ENCODE measurements around the gene ABHD16B.

ABHD16B gene

DNA sequence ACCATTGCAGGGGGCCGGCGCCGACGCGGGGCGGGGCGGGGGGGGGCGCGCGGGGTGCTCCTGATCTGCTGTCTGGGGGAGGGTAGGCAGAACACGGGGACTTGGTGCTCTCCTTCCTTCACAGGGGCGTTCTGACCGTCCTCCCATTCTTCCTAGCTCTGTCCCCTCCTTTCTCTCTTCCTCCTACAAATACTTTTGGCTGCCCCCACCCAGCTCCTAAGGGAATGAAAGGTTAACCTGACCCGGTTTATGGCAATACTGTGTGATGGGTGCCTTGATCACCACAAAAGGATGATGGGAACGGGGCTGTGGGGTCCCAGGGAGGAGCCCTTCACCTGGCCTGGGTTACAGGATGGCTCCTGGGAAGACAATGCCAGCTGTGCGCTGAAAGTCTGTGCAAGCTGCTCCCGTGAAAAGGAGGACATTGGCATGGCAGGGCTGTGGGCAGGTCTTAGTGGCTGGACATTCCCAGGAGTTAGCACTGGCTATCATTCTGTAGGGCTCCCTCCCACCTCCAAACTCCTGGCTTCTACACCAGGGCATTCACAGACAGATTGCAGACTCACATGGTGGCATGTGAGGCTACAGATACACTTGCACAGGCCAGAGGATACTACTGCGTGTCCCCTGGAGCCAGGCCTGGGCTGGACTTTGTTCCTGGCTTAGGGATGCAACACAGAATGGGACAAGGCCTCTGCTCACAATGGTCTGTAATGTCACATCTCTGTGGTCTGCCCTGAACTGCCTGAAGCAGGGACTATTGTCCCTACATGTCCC lies 1.9 kb downstream of the ABHD16B start:
- no peak for TF ChIP-seq PPARA (CRISPR knock-in tag; IDR thresholded peaks at IDR 0.05; ENCODE audit: borderline replicate concordance)
- TF ChIP-seq, protein P1, sequence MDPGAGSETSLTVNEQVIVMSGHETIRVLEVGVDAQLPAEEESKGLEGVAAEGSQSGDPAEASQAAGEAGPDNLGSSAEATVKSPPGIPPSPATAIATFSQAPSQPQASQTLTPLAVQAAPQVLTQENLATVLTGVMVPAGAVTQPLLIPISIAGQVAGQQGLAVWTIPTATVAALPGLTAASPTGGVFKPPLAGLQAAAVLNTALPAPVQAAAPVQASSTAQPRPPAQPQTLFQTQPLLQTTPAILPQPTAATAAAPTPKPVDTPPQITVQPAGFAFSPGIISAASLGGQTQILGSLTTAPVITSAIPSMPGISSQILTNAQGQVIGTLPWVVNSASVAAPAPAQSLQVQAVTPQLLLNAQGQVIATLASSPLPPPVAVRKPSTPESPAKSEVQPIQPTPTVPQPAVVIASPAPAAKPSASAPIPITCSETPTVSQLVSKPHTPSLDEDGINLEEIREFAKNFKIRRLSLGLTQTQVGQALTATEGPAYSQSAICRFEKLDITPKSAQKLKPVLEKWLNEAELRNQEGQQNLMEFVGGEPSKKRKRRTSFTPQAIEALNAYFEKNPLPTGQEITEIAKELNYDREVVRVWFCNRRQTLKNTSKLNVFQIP (CRISPR knock-in tag; IDR thresholded peaks at IDR 0.05; ENCODE audit: borderline replicate concordance, low read depth), result no peak
- TF ChIP-seq ZNF70 (CRISPR knock-in tag; IDR thresholded peaks at IDR 0.05), result no peak
- TF ChIP-seq, protein P2, sequence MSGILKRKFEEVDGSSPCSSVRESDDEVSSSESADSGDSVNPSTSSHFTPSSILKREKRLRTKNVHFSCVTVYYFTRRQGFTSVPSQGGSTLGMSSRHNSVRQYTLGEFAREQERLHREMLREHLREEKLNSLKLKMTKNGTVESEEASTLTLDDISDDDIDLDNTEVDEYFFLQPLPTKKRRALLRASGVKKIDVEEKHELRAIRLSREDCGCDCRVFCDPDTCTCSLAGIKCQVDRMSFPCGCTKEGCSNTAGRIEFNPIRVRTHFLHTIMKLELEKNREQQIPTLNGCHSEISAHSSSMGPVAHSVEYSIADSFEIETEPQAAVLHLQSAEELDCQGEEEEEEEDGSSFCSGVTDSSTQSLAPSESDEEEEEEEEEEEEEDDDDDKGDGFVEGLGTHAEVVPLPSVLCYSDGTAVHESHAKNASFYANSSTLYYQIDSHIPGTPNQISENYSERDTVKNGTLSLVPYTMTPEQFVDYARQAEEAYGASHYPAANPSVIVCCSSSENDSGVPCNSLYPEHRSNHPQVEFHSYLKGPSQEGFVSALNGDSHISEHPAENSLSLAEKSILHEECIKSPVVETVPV (CRISPR knock-in tag; IDR thresholded peaks at IDR 0.05), result no peak
- TF ChIP-seq, protein P3, sequence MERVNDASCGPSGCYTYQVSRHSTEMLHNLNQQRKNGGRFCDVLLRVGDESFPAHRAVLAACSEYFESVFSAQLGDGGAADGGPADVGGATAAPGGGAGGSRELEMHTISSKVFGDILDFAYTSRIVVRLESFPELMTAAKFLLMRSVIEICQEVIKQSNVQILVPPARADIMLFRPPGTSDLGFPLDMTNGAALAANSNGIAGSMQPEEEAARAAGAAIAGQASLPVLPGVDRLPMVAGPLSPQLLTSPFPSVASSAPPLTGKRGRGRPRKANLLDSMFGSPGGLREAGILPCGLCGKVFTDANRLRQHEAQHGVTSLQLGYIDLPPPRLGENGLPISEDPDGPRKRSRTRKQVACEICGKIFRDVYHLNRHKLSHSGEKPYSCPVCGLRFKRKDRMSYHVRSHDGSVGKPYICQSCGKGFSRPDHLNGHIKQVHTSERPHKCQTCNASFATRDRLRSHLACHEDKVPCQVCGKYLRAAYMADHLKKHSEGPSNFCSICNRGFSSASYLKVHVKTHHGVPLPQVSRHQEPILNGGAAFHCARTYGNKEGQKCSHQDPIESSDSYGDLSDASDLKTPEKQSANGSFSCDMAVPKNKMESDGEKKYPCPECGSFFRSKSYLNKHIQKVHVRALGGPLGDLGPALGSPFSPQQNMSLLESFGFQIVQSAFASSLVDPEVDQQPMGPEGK (CRISPR knock-in tag; IDR thresholded peaks at IDR 0.05; ENCODE audit: borderline replicate concordance), result no peak
- TF ChIP-seq TOX (CRISPR knock-in tag; IDR thresholded peaks at IDR 0.05; ENCODE audit: borderline replicate concordance), result no peak
- TF ChIP-seq GLIS3 (CRISPR knock-in tag; IDR thresholded peaks at IDR 0.05), result no peak
- no peak for TF ChIP-seq CSDC2 (CRISPR knock-in tag; IDR thresholded peaks at IDR 0.05)
- TF ChIP-seq, protein P4, sequence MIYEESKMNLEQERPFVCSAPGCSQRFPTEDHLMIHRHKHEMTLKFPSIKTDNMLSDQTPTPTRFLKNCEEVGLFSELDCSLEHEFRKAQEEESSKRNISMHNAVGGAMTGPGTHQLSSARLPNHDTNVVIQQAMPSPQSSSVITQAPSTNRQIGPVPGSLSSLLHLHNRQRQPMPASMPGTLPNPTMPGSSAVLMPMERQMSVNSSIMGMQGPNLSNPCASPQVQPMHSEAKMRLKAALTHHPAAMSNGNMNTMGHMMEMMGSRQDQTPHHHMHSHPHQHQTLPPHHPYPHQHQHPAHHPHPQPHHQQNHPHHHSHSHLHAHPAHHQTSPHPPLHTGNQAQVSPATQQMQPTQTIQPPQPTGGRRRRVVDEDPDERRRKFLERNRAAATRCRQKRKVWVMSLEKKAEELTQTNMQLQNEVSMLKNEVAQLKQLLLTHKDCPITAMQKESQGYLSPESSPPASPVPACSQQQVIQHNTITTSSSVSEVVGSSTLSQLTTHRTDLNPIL (CRISPR knock-in tag; IDR thresholded peaks at IDR 0.05; ENCODE audit: low read depth), result no peak
- no peak for TF ChIP-seq TCF4 (CRISPR knock-in tag; IDR thresholded peaks at IDR 0.05; ENCODE audit: borderline replicate concordance)
- TF ChIP-seq ZNF8 (CRISPR knock-in tag; IDR thresholded peaks at IDR 0.05), result no peak
- TF ChIP-seq OSR1 (CRISPR knock-in tag; IDR thresholded peaks at IDR 0.05), result no peak
- no peak for TF ChIP-seq RARB (CRISPR knock-in tag; IDR thresholded peaks at IDR 0.05)
- TF ChIP-seq, protein P5, sequence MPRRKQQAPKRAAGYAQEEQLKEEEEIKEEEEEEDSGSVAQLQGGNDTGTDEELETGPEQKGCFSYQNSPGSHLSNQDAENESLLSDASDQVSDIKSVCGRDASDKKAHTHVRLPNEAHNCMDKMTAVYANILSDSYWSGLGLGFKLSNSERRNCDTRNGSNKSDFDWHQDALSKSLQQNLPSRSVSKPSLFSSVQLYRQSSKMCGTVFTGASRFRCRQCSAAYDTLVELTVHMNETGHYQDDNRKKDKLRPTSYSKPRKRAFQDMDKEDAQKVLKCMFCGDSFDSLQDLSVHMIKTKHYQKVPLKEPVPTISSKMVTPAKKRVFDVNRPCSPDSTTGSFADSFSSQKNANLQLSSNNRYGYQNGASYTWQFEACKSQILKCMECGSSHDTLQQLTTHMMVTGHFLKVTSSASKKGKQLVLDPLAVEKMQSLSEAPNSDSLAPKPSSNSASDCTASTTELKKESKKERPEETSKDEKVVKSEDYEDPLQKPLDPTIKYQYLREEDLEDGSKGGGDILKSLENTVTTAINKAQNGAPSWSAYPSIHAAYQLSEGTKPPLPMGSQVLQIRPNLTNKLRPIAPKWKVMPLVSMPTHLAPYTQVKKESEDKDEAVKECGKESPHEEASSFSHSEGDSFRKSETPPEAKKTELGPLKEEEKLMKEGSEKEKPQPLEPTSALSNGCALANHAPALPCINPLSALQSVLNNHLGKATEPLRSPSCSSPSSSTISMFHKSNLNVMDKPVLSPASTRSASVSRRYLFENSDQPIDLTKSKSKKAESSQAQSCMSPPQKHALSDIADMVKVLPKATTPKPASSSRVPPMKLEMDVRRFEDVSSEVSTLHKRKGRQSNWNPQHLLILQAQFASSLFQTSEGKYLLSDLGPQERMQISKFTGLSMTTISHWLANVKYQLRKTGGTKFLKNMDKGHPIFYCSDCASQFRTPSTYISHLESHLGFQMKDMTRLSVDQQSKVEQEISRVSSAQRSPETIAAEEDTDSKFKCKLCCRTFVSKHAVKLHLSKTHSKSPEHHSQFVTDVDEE (CRISPR knock-in tag; IDR thresholded peaks at IDR 0.05), result no peak
- TF ChIP-seq ESRRG (CRISPR knock-in tag; IDR thresholded peaks at IDR 0.05), result no peak
- ATAC-seq, result no peak

DNA sequence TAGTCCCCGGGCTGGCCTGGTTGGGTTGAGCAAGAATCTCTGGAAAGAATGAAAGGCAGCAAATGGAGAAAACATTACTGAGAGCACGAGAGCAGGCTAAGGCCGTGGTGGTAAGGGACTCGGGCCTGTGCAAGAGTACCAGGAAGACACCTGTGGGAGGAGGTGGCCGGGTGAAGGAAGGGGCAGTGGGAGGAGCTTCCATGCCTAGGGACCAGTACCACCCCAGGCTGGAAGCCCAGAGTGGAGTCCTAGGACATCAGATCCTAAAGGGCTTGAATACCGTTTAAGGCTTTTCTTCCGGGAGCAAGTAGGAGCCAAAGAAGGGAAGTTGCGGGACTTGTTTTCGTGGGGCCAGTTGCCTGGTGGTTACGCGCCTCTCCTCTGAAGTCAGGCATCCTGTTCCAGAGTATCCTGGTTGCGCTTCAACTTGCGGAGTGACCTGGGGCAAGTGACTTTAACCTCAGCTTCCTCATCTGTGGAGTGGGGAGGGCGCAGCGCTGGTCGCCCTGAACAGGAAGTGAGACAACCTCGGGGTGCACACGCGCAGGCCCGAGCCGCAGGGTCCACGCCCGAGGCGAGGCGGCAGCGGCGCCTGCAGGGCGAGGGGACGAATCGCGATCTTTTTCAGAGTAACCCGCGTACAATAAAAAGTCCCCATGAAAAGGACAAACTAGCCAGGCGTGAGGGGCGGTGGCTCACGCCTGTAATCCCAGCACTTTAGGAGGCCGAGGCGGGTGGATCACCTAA lies 2.7 kb downstream of the ABHD16B start:
- no peak for TF ChIP-seq CSDC2 (CRISPR knock-in tag; IDR thresholded peaks at IDR 0.05)
- no peak for TF ChIP-seq ZNF8 (CRISPR knock-in tag; IDR thresholded peaks at IDR 0.05)
- TF ChIP-seq ARNTL (CRISPR knock-in tag; IDR thresholded peaks at IDR 0.05; ENCODE audit: borderline replicate concordance, low read depth), result no peak
- no peak for TF ChIP-seq RARB (CRISPR knock-in tag; IDR thresholded peaks at IDR 0.05)
- TF ChIP-seq, protein P3 (CRISPR knock-in tag; IDR thresholded peaks at IDR 0.05; ENCODE audit: borderline replicate concordance), result no peak
- TF ChIP-seq, protein P1 (CRISPR knock-in tag; IDR thresholded peaks at IDR 0.05; ENCODE audit: borderline replicate concordance, low read depth), result no peak
- TF ChIP-seq BACH2 (CRISPR knock-in tag; IDR thresholded peaks at IDR 0.05; ENCODE audit: borderline replicate concordance), result no peak
- TF ChIP-seq TCF4 (CRISPR knock-in tag; IDR thresholded peaks at IDR 0.05; ENCODE audit: borderline replicate concordance), result no peak
- no peak for TF ChIP-seq ZFP30 (CRISPR knock-in tag; IDR thresholded peaks at IDR 0.05)
- TF ChIP-seq PPARA (CRISPR knock-in tag; IDR thresholded peaks at IDR 0.05; ENCODE audit: borderline replicate concordance), result no peak
- no peak for TF ChIP-seq ZNF70 (CRISPR knock-in tag; IDR thresholded peaks at IDR 0.05)
- no peak for TF ChIP-seq ISL1 (CRISPR knock-in tag; IDR thresholded peaks at IDR 0.05)
- no peak for TF ChIP-seq SNAI2 (CRISPR knock-in tag; IDR thresholded peaks at IDR 0.05)
- no peak for TF ChIP-seq ZNF565 (CRISPR knock-in tag; conservative IDR thresholded peaks at IDR 0.05; ENCODE audit: low read depth)
- no peak for TF ChIP-seq ESRRG (CRISPR knock-in tag; IDR thresholded peaks at IDR 0.05)
- TF ChIP-seq, protein P4 (CRISPR knock-in tag; IDR thresholded peaks at IDR 0.05; ENCODE audit: low read depth), result no peak
- no peak for TF ChIP-seq ZC3H10 (CRISPR knock-in tag; IDR thresholded peaks at IDR 0.05)
- ATAC-seq, result peak; percentile 70

All from SK-N-SH treated with all-trans-retinoic acid at 6 μM for 48 hours (cell line).